ENCODE results near the gene ABCG1. TPM values are rescaled to one million over a fixed set of nuclear protein-coding genes. Genes with fewer than 3 reads are reported as not detected.

Gene ABCG1
- total RNA-seq, 1 experiment from 2014 or later = not detected

DNA sequence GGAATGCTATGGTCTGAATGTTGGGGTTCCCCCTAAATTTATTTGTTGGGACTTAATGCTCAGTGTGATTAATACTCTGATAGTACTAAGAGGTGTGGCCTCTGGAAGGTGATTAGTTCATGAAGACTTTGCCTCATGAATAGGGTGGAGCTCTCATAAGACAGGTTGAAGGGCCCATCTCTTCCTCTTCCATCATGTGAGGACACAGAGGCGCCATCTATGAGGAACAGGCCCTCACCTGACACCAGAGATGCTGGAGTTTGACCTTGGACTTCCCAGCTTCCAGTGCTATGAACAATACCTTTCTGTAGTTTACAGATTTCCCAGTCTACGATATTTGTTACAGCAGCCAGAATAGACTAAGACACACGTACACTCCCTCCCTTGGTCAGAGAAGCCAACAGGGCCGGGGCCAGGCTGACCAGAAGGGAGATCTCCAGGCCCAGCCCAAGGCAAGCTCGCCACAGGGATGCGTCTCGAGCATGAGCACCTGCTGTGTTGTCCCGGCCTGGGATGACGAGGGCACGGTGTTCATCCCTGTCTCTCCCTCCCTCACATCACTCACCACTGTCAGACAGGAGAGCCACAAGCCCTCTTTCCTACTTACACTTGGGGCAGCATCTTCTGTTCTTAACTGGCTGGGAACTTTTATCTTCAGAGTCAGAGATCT is 4.7 kb upstream of the ABCG1 start:
- no peaks in the 10 kb centered on the region; the same call in 1 of the 2 replicates for H3K27me3 ChIP-seq (replicated peaks; ENCODE audit: control insufficient read depth, insufficient read depth, low read length)
- no peak overlapping the region for H3K4me3 ChIP-seq (ENCODE audit: low read depth, low read length)
- H3K36me3 ChIP-seq (ENCODE audit: control insufficient read depth, insufficient read depth, low read length) = no peaks in the 10 kb centered on the region
- Mint-ChIP-seq H3K27ac (ENCODE audit: unreplicated experiment) (no peak overlapping the region), H3K27me3 (ENCODE audit: insufficient read depth, unreplicated experiment) (peaks cover 10% of the 10 kb centered on the region), H3K4me1 (ENCODE audit: low read depth, unreplicated experiment) (no peaks in the 10 kb centered on the region), H3K4me3 (ENCODE audit: unreplicated experiment) (no peak overlapping the region), H3K36me3 (ENCODE audit: insufficient read depth, unreplicated experiment) (no peaks in the 10 kb centered on the region), H3K9me3 (ENCODE audit: unreplicated experiment) (no peaks in the 10 kb centered on the region)
- intact Hi-C loops (cut with micrococcal nuclease; ENCODE audit: unreplicated experiment) = no loop called here
- H3K4me1 ChIP-seq = no peaks in the 10 kb centered on the region
- DNase-seq = no peak
- ChIA-PET CTCF (no interaction called here), POLR2A (no interaction called here)
- no TSS peak for BruUV-seq (replicated peaks)
- no peaks in the 10 kb centered on the region for H3K9me3 ChIP-seq
- TF ChIP-seq CTCF (IDR thresholded peaks at IDR 0.05; ENCODE audit: insufficient read depth in 1 of 2, low read depth in 1 of 2, low read length in 1 of 2, severe bottlenecking in 1 of 2, unreplicated experiment in 1 of 2) = no peak

DNA sequence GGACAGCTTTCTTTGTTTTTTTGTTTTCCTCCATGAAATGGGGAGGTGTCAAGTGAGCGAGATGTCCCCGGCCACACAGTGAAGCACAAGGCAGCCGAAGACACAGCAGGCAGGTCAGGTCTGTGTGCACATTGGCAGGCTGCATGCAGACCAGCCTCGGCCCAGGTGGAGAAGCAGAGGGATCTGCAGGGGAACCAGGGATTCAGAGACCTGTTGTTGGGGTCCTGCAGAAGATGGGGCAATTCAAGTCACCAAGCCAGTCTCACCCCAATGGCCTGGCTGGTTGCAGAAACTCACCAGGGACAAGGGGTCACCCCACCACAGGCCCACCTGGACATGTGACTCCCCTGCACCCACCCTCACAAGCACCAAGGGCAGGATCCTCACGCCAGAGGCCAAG is 4.0 kb upstream of the ABCG1 start:
- Mint-ChIP-seq H3K27ac (ENCODE audit: unreplicated experiment) (no peak overlapping the region), H3K4me3 (ENCODE audit: unreplicated experiment) (no peak overlapping the region), H3K27me3 (ENCODE audit: insufficient read depth, unreplicated experiment) (peaks cover 11% of the 10 kb centered on the region), H3K9me3 (ENCODE audit: unreplicated experiment) (no peaks in the 10 kb centered on the region), H3K4me1 (ENCODE audit: low read depth, unreplicated experiment) (peaks cover under 1% of the 10 kb centered on the region), H3K36me3 (ENCODE audit: insufficient read depth, unreplicated experiment) (no peaks in the 10 kb centered on the region)
- ChIA-PET POLR2A (no interaction called here), CTCF (no interaction called here)
- TF ChIP-seq CTCF (IDR thresholded peaks at IDR 0.05; ENCODE audit: insufficient read depth in 1 of 2, low read depth in 1 of 2, low read length in 1 of 2, severe bottlenecking in 1 of 2, unreplicated experiment in 1 of 2) = no peak
- Histone ChIP-seq H3K4me3 (ENCODE audit: low read depth, low read length) (no peak overlapping the region), H3K9me3 (no peaks in the 10 kb centered on the region), H3K36me3 (ENCODE audit: control insufficient read depth, insufficient read depth, low read length) (no peaks in the 10 kb centered on the region), H3K4me1 (no peaks in the 10 kb centered on the region), H3K27me3 (replicated peaks; ENCODE audit: control insufficient read depth, insufficient read depth, low read length) (no peaks in the 10 kb centered on the region; the same call in 1 of the 2 replicates)
- BruUV-seq (replicated peaks) = no TSS peak
- intact Hi-C loops (cut with micrococcal nuclease; ENCODE audit: unreplicated experiment) = no loop called here
- no peak for DNase-seq

- ChIA-PET POLR2A (no interaction called here), CTCF (no interaction called here)
- BruUV-seq (replicated peaks) = no TSS peak
- peaks cover 6% of the 10 kb centered on the region for H3K4me1 Mint-ChIP-seq (ENCODE audit: low read depth, unreplicated experiment)
- no peaks in the 10 kb centered on the region for H3K36me3 ChIP-seq (ENCODE audit: control insufficient read depth, insufficient read depth, low read length)
- no peak for TF ChIP-seq CTCF (IDR thresholded peaks at IDR 0.05; ENCODE audit: insufficient read depth in 1 of 2, low read depth in 1 of 2, low read length in 1 of 2, severe bottlenecking in 1 of 2, unreplicated experiment in 1 of 2)
- H3K27me3 Mint-ChIP-seq (ENCODE audit: insufficient read depth, unreplicated experiment) = peaks cover 15% of the 10 kb centered on the region
- no peaks in the 10 kb centered on the region for H3K4me1 ChIP-seq
- H3K27ac Mint-ChIP-seq (ENCODE audit: unreplicated experiment) = no peak overlapping the region
- H3K9me3 ChIP-seq = no peaks in the 10 kb centered on the region
- intact Hi-C loops (cut with micrococcal nuclease; ENCODE audit: unreplicated experiment) = no loop called here
- H3K4me3 Mint-ChIP-seq (ENCODE audit: unreplicated experiment) = no peak overlapping the region
- no peak for DNase-seq
- no peaks in the 10 kb centered on the region for H3K9me3 Mint-ChIP-seq (ENCODE audit: unreplicated experiment)
- no peak overlapping the region for H3K4me3 ChIP-seq (ENCODE audit: low read depth, low read length)
- H3K27me3 ChIP-seq (replicated peaks; ENCODE audit: control insufficient read depth, insufficient read depth, low read length) = no peaks in the 10 kb centered on the region; the same call in 1 of the 2 replicates
- no peaks in the 10 kb centered on the region for H3K36me3 Mint-ChIP-seq (ENCODE audit: insufficient read depth, unreplicated experiment)
These were observed 2.8 kb upstream of the ABCG1 start for GRCh38 chr21:42215942-42216725.

All from Caco-2 (cell line).